Gastrocnemius medialis (tissue), 4 donors: ENCODE measurements around the gene SPECC1L.
"Not testable (repeated sequence)": the region's sequence is repeated elsewhere in the genome, so short reads cannot be mapped to it uniquely, and the experiment has no call there.

Experiments
- CTCF ChIP-seq, 5 experiments: fragments of 450-650 bp in 3 of 5; fragments of 200-600 bp in 2 of 5; sonication (generic) in 2 of 5; IDR thresholded peaks in 4 of 5; conservative IDR thresholded peaks in 1 of 5; 1 replicate in 4 of 5; 2 replicates in 1 of 5; pipeline ENCODE4 v1.5.1; 2016 to 2019; ENCODE audit warnings: antibody characterized with exemption in 5 of 5, mild to moderate bottlenecking in 3 of 5, moderate library complexity in 3 of 5
- POLR2A ChIP-seq, 2 donors: fragments of 450-650 bp; IDR thresholded peaks; one replicate each; pipeline ENCODE4 v1.6.1; 2017; ENCODE audit warnings: antibody characterized with exemption in 2 of 2, mild to moderate bottlenecking in 2 of 2, moderate library complexity in 2 of 2

- not testable (repeated sequence) for TF ChIP-seq POLR2A (IDR thresholded peaks at IDR 0.05); CTCF (IDR thresholded peaks at IDR 0.05 in 4 of 5, conservative IDR thresholded peaks at IDR 0.05 in 1 of 5)
These were observed 29.9 kb downstream of the SPECC1L start for GRCh38 chr22:24300522-24300921.
